ENCODE results near the gene NSUN2. TPM values are rescaled to one million over a fixed set of nuclear protein-coding genes. Genes with fewer than 3 reads are reported as not detected.

The NSUN2 gene
- total and polyA plus RNA-seq, 4 donors, result 36.6 to 52.7 (median 44.1) TPM

DNA sequence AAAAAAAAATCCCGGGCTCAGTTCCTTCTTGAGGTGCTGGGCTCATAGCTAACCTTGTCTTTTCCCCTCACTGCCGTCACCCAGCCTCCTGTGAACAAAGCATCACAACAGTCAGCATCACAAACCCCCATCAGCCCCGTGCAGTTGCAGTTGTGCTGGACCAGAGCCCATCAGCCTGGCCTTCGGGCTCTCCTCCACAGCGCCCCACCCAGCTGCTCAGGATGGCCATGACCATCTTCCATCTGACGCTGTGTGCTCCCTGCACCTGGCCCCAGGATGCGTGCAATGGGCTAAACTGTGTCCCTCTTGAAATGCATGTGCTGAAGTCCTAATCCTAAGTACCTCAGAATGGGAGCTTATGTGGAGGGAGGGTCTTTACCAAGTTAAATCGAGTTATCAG lies 48.1 kb downstream of the NSUN2 start:
- Histone ChIP-seq H3K36me3 (ENCODE audit: control insufficient read depth in 4 of 4, insufficient read depth in 4 of 4, low read length in 4 of 4) (no peaks in the 10 kb centered on the region), H3K4me1 (ENCODE audit: control insufficient read depth in 5 of 5, insufficient read depth in 5 of 5, low read length in 5 of 5) (peaks cover 0 to 4% (median 0%) of the 10 kb centered on the region in 5 donors), H3K9me3 (ENCODE audit: control insufficient read depth in 4 of 4, insufficient read depth in 3 of 4, low read length in 3 of 4) (peaks cover 0 to 9% (median 0%) of the 10 kb centered on the region in 4 donors), H3K27me3 (ENCODE audit: control insufficient read depth in 3 of 3, insufficient read depth in 3 of 3, low read length in 2 of 3) (peaks cover 0 to 33% (median 21%) of the 10 kb centered on the region in 3 donors), H3K9ac (ENCODE audit: insufficient read depth in 1 of 2, low read length in 2 of 2) (no peak overlapping the region), H3K27ac (ENCODE audit: low read depth in 1 of 2, low read length in 1 of 2) (no peak overlapping the region), H3K4me3 (no peak overlapping the region)
- TF ChIP-seq, protein P1, sequence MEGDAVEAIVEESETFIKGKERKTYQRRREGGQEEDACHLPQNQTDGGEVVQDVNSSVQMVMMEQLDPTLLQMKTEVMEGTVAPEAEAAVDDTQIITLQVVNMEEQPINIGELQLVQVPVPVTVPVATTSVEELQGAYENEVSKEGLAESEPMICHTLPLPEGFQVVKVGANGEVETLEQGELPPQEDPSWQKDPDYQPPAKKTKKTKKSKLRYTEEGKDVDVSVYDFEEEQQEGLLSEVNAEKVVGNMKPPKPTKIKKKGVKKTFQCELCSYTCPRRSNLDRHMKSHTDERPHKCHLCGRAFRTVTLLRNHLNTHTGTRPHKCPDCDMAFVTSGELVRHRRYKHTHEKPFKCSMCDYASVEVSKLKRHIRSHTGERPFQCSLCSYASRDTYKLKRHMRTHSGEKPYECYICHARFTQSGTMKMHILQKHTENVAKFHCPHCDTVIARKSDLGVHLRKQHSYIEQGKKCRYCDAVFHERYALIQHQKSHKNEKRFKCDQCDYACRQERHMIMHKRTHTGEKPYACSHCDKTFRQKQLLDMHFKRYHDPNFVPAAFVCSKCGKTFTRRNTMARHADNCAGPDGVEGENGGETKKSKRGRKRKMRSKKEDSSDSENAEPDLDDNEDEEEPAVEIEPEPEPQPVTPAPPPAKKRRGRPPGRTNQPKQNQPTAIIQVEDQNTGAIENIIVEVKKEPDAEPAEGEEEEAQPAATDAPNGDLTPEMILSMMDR (IDR thresholded peaks at IDR 0.05; ENCODE audit: control extremely low read depth, extremely low read depth), result no peak
- 84 to 90% methylated on average over 8 of the region's 8 CpGs for WGBS, 2 donors
- DNase-seq (no peak), ATAC-seq (ENCODE audit: insufficient read depth, low FRiP score) (no peak)

DNA sequence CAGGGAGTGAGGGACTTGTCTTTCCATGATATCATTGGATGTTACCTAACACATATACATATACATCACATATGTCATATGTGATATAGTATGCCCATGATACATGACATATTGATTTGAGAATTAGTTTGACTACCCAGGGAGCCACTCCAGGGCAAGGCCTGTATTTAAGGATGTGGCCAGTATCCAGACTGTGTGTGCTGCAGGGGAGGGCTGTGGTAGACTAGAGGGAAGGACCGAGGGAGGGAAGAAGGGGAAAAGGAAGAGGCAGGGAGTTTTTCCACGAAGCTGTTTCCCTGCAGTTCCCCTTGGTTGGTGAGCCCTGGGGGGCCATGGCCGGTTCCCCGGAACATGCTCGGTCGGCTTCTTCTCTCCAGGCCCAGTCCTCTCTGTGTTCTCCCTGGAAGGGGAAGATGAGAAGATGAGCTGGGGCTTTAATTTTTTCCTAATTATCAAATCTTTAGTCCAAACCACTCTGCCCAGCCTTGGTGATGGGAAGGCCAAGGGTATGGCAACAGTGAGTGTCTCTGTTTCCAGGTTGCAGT lies 48.7 kb downstream of the NSUN2 start:
- no peaks in the 10 kb centered on the region for H3K36me3 ChIP-seq (ENCODE audit: control insufficient read depth in 4 of 4, insufficient read depth in 4 of 4, low read length in 4 of 4)
- peaks cover 0 to 33% (median 24%) of the 10 kb centered on the region in 3 donors for H3K27me3 ChIP-seq (ENCODE audit: control insufficient read depth in 3 of 3, insufficient read depth in 3 of 3, low read length in 2 of 3)
- H3K4me1 ChIP-seq (ENCODE audit: control insufficient read depth in 5 of 5, insufficient read depth in 5 of 5, low read length in 5 of 5), result peaks cover 0 to 4% (median 0%) of the 10 kb centered on the region in 5 donors
- ATAC-seq (ENCODE audit: insufficient read depth, low FRiP score) (no peak), DNase-seq (no peak)
- no peak overlapping the region for H3K4me3 ChIP-seq
- H3K27ac ChIP-seq (ENCODE audit: low read depth in 1 of 2, low read length in 1 of 2), result no peak overlapping the region
- peaks cover 0 to 9% (median 0%) of the 10 kb centered on the region in 4 donors for H3K9me3 ChIP-seq (ENCODE audit: control insufficient read depth in 4 of 4, insufficient read depth in 3 of 4, low read length in 3 of 4)
- WGBS, 2 donors, result 64 to 69% methylated on average over 6 of the region's 6 CpGs
- H3K9ac ChIP-seq (ENCODE audit: insufficient read depth in 1 of 2, low read length in 2 of 2), result no peak overlapping the region
- TF ChIP-seq, protein P1 (IDR thresholded peaks at IDR 0.05; ENCODE audit: control extremely low read depth, extremely low read depth), result no peak

DNA sequence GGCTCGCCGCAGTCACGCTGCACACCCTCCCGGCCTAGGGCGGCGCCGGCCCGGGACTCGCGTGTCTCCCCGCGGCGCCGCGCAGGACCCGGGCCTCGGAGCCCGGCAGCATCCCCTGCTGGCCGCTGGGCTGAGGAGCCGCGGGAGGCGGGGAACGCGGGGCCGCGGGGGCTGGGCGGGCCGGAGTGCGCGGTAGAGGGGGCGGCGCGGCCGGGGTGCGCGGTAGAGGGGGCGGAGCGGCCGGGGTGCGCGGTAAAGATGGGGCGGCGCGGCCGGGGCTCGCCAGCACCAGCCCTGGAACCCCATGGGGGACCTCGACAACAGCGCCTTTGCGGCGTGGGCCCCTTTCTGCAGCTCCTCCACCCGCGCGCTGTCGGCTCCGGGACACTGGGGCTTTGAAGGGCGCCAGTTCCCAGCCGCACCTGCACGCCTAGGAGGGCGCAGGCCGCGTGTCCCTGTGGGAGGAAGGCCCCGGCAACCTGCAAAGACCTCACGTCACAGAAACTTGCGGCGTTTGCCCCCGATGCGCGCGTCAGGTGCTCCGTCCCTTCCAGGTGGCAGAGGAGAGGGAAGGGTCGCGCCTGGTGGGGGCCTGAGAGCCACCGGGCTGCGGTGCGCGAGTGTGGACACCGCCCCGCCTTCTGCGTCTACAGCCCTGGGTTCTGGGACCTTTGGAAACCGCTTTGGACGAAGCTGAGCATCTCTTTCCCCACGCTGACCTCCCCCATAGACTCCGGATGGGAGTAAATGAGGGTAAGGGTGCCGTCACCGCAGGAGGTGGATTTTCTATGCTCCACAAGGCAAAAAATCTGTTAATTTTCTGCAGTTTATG lies 49.6 kb downstream of the NSUN2 start:
- 5 to 6% methylated on average over 60 to 85 of the region's 85 CpGs for WGBS, 2 donors
- Histone ChIP-seq H3K27ac (ENCODE audit: low read depth in 1 of 2, low read length in 1 of 2) (no peak overlapping the region), H3K4me3 (no peak overlapping the region), H3K9ac (ENCODE audit: insufficient read depth in 1 of 2, low read length in 2 of 2) (no peak overlapping the region), H3K27me3 (ENCODE audit: control insufficient read depth in 3 of 3, insufficient read depth in 3 of 3, low read length in 2 of 3) (peaks cover 0 to 37% (median 24%) of the 10 kb centered on the region in 3 donors), H3K4me1 (ENCODE audit: control insufficient read depth in 5 of 5, insufficient read depth in 5 of 5, low read length in 5 of 5) (peaks cover 0 to 4% (median 0%) of the 10 kb centered on the region in 5 donors), H3K36me3 (ENCODE audit: control insufficient read depth in 4 of 4, insufficient read depth in 4 of 4, low read length in 4 of 4) (no peaks in the 10 kb centered on the region), H3K9me3 (ENCODE audit: control insufficient read depth in 4 of 4, insufficient read depth in 3 of 4, low read length in 3 of 4) (peaks cover 0 to 9% (median 0%) of the 10 kb centered on the region in 4 donors)
- ATAC-seq (ENCODE audit: insufficient read depth, low FRiP score) (peak; percentile 56), DNase-seq (peak; percentile 12 to 46 (median 36))
- TF ChIP-seq, protein P1 (IDR thresholded peaks at IDR 0.05; ENCODE audit: control extremely low read depth, extremely low read depth), result no peak
